ENCODE data around the gene IGF2.

Gene IGF2

DNA sequence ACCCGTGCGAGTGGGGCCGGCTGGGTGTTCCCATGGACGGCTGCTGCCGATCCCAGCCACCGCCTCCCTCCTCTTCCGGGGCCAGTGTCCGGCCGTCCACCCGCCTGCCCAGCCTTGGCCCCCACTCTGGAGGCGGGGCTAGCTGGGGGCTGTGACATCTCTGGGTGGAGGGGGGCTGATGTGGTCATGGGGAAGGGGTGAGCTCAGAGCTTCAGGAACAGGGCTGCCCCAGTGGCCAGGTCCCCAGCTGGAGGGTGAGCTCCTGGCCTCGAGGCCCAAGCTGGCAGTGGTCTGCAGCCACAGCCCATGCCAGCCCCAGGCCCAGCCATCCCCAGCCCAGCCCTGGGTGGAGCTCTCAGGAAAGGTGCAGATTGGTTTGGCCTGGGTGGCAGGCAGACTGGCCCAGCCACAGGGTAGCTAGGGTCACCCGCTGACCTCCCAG is 19.1 kb upstream of the IGF2 start:
- H3K4me3 ChIP-seq (replicated peaks; ENCODE audit: low read depth, low read length), result no peak overlapping the region
- no peak for DNase-seq (ENCODE audit: low read depth)
- TF ChIP-seq, protein P1, sequence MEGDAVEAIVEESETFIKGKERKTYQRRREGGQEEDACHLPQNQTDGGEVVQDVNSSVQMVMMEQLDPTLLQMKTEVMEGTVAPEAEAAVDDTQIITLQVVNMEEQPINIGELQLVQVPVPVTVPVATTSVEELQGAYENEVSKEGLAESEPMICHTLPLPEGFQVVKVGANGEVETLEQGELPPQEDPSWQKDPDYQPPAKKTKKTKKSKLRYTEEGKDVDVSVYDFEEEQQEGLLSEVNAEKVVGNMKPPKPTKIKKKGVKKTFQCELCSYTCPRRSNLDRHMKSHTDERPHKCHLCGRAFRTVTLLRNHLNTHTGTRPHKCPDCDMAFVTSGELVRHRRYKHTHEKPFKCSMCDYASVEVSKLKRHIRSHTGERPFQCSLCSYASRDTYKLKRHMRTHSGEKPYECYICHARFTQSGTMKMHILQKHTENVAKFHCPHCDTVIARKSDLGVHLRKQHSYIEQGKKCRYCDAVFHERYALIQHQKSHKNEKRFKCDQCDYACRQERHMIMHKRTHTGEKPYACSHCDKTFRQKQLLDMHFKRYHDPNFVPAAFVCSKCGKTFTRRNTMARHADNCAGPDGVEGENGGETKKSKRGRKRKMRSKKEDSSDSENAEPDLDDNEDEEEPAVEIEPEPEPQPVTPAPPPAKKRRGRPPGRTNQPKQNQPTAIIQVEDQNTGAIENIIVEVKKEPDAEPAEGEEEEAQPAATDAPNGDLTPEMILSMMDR (IDR thresholded peaks at IDR 0.05; ENCODE audit: low read length, missing control alignments), result no peak

DNA sequence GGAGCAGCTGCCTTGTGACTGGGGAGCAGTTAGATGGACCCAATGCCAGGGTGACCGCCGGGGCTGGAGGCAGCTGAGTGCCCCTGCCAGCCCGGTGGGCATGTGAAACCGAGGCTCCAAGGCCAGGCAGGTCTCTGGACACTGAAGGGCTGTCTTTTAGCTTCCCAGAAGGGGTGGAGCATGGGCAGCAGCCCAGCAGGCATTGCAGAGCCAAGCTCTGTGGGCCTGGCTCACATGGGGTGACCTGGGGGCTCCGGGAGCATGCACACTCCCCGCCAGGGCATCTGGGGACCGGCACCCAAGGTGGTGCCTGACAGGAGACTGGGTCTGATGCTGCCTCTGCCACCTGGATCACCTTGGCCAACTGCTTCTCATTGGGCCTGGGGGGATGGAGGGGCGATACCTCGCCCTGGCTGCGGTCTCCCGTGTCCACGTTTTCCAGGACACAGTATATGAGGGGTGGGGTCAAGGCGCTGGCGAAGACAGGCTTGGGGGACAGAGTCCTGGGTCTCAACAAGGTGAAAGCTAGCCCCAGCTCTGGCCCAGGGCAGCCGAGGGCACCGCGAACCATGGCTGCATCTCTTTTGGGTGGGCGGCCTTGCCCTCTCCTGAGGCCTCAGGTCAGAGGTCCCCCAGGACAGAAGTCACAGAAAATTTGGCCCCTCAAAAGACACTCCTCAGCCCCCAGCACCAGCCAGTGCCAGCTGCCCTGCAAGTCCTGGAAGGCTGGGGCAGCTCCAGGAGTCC is 18.3 kb upstream of the IGF2 start:
- TF ChIP-seq, protein P1 (IDR thresholded peaks at IDR 0.05; ENCODE audit: low read length, missing control alignments), result no peak
- no peak for DNase-seq (ENCODE audit: low read depth)
- H3K4me3 ChIP-seq (replicated peaks; ENCODE audit: low read depth, low read length), result no peak overlapping the region

DNA sequence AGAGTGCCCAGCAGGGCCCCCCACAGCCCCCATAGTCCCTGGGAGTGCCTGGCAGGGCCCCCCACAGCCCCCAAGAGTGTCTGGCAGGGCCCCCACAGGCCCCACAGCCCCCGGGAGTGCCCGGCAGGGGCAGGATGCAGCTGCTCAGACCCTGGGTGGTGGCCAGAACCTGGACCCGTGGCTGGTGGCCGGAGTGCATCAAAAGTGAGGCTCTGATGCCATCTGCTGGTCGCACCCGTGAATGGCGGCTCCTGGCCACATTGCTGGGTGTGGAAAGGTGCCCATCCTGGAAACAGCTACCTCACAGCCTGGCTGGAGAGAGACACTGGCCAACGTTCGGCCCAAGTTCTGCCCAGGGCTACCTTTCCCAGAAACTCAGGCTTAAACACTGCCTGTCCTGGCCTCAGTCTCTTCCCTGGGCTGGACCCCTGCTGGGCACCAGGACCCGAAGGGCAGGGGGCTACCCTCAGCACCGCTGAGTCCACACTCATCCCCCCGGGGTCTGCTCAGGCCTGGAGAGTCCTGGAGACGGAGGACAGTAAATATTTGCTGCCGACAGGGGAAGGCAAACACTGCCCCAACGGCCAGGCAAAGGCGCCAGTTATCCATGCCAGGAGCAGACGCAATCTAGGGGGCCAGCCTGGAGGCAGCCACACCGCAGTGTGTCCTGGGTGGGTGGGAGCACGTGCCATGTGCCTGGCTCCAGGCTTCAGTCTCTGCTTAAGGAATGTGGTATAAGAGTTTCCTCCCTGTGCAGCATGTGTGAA is 17.4 kb upstream of the IGF2 start:
- peak; percentile 57 for DNase-seq (ENCODE audit: low read depth)
- H3K4me3 ChIP-seq (replicated peaks; ENCODE audit: low read depth, low read length), result no peak overlapping the region
- TF ChIP-seq, protein P1 (IDR thresholded peaks at IDR 0.05; ENCODE audit: low read length, missing control alignments), result peak; percentile 83

DNA sequence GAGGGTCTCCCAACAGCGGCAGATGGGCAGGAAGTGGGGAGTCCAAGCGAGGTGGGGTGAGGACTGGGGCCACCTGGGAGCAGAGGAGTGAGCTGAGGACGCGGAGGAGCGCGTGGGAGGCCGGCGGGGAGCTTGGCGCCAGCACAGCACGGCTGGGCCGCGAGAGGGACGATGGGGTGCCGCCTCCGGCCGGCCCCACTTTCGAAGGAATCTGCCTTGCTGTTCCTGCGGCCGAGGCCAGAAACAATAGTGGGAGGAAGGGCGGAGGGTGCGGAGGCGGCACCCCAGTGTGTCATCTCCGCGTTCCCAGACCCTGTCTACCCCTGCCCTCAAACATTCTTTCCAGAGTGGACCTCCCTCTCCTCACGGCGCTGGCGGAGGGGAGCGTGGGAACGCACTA is 16.3 kb upstream of the IGF2 start:
- TF ChIP-seq, protein P1 (IDR thresholded peaks at IDR 0.05; ENCODE audit: low read length, missing control alignments), result no peak

DNA sequence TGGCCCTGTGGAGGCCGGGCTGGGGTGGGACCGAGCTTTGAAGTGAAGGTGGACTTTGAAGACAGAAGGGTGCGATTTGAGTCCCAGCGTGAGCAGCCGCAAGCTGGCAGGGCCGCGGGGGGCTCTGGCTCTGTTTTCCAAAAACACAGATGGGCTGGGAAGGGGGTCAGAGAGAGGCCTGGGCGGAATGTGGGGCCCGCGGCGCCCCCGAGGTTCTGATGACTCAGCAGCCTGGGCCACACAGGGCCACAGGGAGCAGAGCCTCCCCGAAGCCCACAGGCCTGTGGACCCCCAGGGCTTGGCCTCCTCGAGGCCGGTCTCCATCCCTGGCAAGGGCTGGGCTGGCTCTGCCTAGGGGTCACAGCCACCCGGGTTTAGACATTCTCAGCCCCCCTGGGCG is 15.7 kb upstream of the IGF2 start:
- no peak overlapping the region for H3K4me3 ChIP-seq (replicated peaks; ENCODE audit: low read depth, low read length)
- TF ChIP-seq, protein P1 (IDR thresholded peaks at IDR 0.05; ENCODE audit: low read length, missing control alignments), result no peak
- no peak for DNase-seq (ENCODE audit: low read depth)

More for the DNA sequence above, 16.3 kb upstream of the IGF2 start:
- no peak for DNase-seq (ENCODE audit: low read depth)
- H3K4me3 ChIP-seq (replicated peaks; ENCODE audit: low read depth, low read length), result no peak overlapping the region

DNA sequence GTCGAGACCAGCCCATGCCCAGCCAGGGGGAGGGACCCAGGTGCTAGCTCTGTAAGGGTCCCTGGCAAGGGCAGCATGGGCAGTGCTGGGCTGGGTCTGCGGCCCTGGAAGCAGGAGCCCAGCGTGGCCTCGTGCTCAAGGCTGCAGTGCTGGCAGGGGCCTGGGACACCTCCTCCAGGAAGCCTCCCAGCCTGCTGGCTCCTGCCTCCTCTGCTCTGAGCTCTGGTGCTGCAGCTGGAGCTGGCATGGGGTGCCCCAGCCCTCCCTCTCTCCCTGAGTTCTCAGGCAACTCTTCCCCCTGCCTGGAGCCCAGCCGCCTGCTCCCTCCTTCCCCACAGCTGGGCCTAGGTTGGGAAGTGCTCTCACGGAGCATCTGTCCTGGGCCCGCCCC is 15.0 kb upstream of the IGF2 start:
- DNase-seq (ENCODE audit: low read depth), result no peak
- TF ChIP-seq, protein P1 (IDR thresholded peaks at IDR 0.05; ENCODE audit: low read length, missing control alignments), result no peak
- H3K4me3 ChIP-seq (replicated peaks; ENCODE audit: low read depth, low read length), result no peak overlapping the region
